Keratinocyte (primary cell): ENCODE data around the gene TRAF7. TPM values are rescaled to one million over a fixed set of nuclear protein-coding genes. Genes with fewer than 3 reads are reported as not detected.

Experiments
- DNase-seq: peaks from one replicate; pipeline ENCODE4 v3.0.0-alpha.2; 2011; ENCODE audit warnings: low read depth, missing footprints, low spot score
- FAIRE-seq: peaks from 2 replicates; lab custom pipeline; 2011; peaks lifted over from hg19 to GRCh38; lab: Jason Lieb, UNC
- H2AFZ ChIP-seq: 2 replicates; pipeline ENCODE4 v1.6.0; 2012; ENCODE audit warnings: low read length, control low read depth, inconsistent platforms; ENCODE audit not compliant: control insufficient read depth
- H3K27ac ChIP-seq: 2 replicates; pipeline ENCODE4 v1.5.1; 2011; ENCODE audit warnings: low read length; ENCODE audit not compliant: control insufficient read depth, insufficient read depth
- H3K27me3 ChIP-seq: 3 replicates; pipeline ENCODE4 v1.6.0; 2011; ENCODE audit warnings: low read length; ENCODE audit not compliant: control insufficient read depth, insufficient read depth; ENCODE audit errors: extremely low read depth
- H3K36me3 ChIP-seq, 2 experiments: 2 replicates in 1 of 2; 3 replicates in 1 of 2; pipeline ENCODE4 v1.5.1; 2011; ENCODE audit warnings: low read length in 2 of 2, mild to moderate bottlenecking in 1 of 2; ENCODE audit not compliant: control insufficient read depth in 2 of 2, insufficient read depth in 2 of 2; ENCODE audit errors: extremely low read depth in 1 of 2
- H3K4me1 ChIP-seq: 3 replicates; pipeline ENCODE4 v1.5.1; 2011; ENCODE audit warnings: low read length; ENCODE audit not compliant: control insufficient read depth, insufficient read depth; ENCODE audit errors: extremely low read depth
- H3K4me2 ChIP-seq: 3 replicates; pipeline ENCODE4 v1.6.0; 2011; ENCODE audit warnings: low read depth, low read length; ENCODE audit not compliant: control insufficient read depth, insufficient read depth; ENCODE audit errors: extremely low read depth
- H3K4me3 ChIP-seq, 3 experiments: fragments of 200-600 bp in 1 of 3; sonication (generic) in 1 of 3; 2 replicates in 2 of 3; 3 replicates in 1 of 3; pipeline ENCODE4 v1.5.1; 2011 to 2016; ENCODE audit warnings: low read length in 3 of 3, mild to moderate bottlenecking in 3 of 3, control low read depth in 2 of 3, inconsistent platforms in 1 of 3, low read depth in 1 of 3, mixed read lengths in 1 of 3, mixed run types in 1 of 3, moderate library complexity in 1 of 3; ENCODE audit not compliant: control insufficient read depth in 2 of 3, insufficient read depth in 2 of 3; ENCODE audit errors: extremely low read depth in 1 of 3
- H3K79me2 ChIP-seq: 2 replicates; pipeline ENCODE4 v1.6.0; 2012; ENCODE audit warnings: low read length; ENCODE audit not compliant: control insufficient read depth, insufficient read depth
- H3K9ac ChIP-seq: 3 replicates; pipeline ENCODE4 v1.6.0; 2011; ENCODE audit warnings: low read length; ENCODE audit not compliant: control insufficient read depth, insufficient read depth; ENCODE audit errors: extremely low read depth
- H3K9me1 ChIP-seq: 3 replicates; pipeline ENCODE4 v1.6.0; 2011; ENCODE audit warnings: low read length; ENCODE audit not compliant: control insufficient read depth, insufficient read depth; ENCODE audit errors: extremely low read depth
- H3K9me3 ChIP-seq: 2 replicates; pipeline ENCODE4 v1.5.1; 2012; ENCODE audit warnings: low read depth, low read length; ENCODE audit not compliant: control insufficient read depth
- H4K20me1 ChIP-seq: 3 replicates; pipeline ENCODE4 v1.6.0; 2011; ENCODE audit warnings: low read length; ENCODE audit not compliant: control insufficient read depth, insufficient read depth; ENCODE audit errors: extremely low read depth
- EZH2 ChIP-seq: IDR thresholded peaks from one replicate; pipeline ENCODE4 v1.6.1; 2012; ENCODE audit warnings: inconsistent platforms, mild to moderate bottlenecking, low read length, moderate library complexity
- dilution Hi-C: fragments of 300-500 bp; cut with MboI; formaldehyde crosslinking; loops from one replicate; pipeline ENCODE4 v1.7.0; 2020; ENCODE audit warnings: low sequenced_read_pairs; ENCODE audit not compliant: extremely low pct_ligation_motif_present
- polyA plus RNA-seq, 5 experiments: library from polyadenylated mRNA; depleted of rRNA in 3 of 5; stranded (reverse) in 3 of 5; stranded (forward) in 1 of 5; unstranded in 1 of 5; fragments of >200 nt; gene quantifications; 1 replicate in 1 of 5; 2 replicates in 3 of 5; 3 replicates in 1 of 5; pipeline versions ENCODE4 v1.2.1 to v1.2.3, GENCODE V29; 2011 to 2012; ENCODE audit warnings: missing spikeins in 2 of 5, low read depth in 1 of 5, low replicate concordance in 1 of 5
- TF ChIP-seq, protein P1 (sequence below), 3 experiments: IDR thresholded peaks in 1 of 3; conservative IDR thresholded peaks in 1 of 3; optimal IDR thresholded peaks in 1 of 3; 2 replicates in 2 of 3; 3 replicates in 1 of 3; pipeline versions ENCODE3 to v1.5.1; 2011; ENCODE audit warnings: low read length in 3 of 3, mild to moderate bottlenecking in 3 of 3, moderate library complexity in 2 of 3, control low read depth in 1 of 3, inconsistent platforms in 1 of 3; ENCODE audit not compliant: insufficient read depth in 2 of 3; ENCODE audit errors: extremely low read depth in 1 of 3

TRAF7 gene
- polyA plus RNA-seq, 1 donor (not counting 4 experiments of a cell fraction or from before 2014, with no cell fraction given) = 38.4 TPM

DNA sequence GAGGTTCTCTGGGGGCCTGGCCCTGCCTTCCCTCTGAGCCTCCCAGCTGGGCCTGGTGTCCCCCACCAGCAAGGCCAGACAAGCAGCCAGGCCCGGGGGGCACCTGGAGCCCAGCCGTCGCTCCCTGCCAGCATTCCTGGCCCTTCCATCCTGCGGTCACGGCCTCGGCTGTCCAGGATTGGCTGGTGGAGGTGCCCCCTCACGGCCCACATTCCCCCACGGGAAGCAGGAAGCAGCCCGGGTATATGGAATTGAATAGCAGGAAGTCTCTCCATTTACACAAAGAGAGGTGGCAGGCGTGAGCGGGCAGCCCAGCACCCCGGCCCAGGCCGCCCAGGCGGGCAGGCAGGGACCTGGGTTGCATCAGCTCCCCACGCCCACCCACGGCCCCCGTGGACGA lies 14.5 kb downstream of the TRAF7 start:
- H4K20me1 ChIP-seq = no peaks in the 10 kb centered on the region
- H3K9me1 ChIP-seq = no peaks in the 10 kb centered on the region
- H3K4me2 ChIP-seq = no peak overlapping the region
- H3K9me3 ChIP-seq = no peaks in the 10 kb centered on the region
- H3K4me3 ChIP-seq = no peak overlapping the region
- DNase-seq (no peak), FAIRE-seq (no peak)
- H3K27ac ChIP-seq = no peak overlapping the region
- H3K79me2 ChIP-seq = peaks cover 10% of the 10 kb centered on the region
- dilution Hi-C loops = no loop called here
- TF ChIP-seq EZH2 = no peak
- TF ChIP-seq, protein P1, sequence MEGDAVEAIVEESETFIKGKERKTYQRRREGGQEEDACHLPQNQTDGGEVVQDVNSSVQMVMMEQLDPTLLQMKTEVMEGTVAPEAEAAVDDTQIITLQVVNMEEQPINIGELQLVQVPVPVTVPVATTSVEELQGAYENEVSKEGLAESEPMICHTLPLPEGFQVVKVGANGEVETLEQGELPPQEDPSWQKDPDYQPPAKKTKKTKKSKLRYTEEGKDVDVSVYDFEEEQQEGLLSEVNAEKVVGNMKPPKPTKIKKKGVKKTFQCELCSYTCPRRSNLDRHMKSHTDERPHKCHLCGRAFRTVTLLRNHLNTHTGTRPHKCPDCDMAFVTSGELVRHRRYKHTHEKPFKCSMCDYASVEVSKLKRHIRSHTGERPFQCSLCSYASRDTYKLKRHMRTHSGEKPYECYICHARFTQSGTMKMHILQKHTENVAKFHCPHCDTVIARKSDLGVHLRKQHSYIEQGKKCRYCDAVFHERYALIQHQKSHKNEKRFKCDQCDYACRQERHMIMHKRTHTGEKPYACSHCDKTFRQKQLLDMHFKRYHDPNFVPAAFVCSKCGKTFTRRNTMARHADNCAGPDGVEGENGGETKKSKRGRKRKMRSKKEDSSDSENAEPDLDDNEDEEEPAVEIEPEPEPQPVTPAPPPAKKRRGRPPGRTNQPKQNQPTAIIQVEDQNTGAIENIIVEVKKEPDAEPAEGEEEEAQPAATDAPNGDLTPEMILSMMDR (optimal IDR thresholded peaks at IDR 0.05 in 1 of 3, IDR thresholded peaks at IDR 0.05 in 1 of 3, conservative IDR thresholded peaks at IDR 0.05 in 1 of 3; ENCODE audit: extremely low read depth in 1 of 3, insufficient read depth in 2 of 3, low read length in 3 of 3) = no peak
- no peak overlapping the region for H2AFZ ChIP-seq
- no peak overlapping the region for H3K9ac ChIP-seq
- peaks cover 34 to 35% of the 10 kb centered on the region in 2 experiments for H3K36me3 ChIP-seq
- no peaks in the 10 kb centered on the region for H3K27me3 ChIP-seq
- H3K4me1 ChIP-seq = no peaks in the 10 kb centered on the region

GRCh38 chr16:2170587-2171435 lies 15.2 kb downstream of the TRAF7 start:
- Histone ChIP-seq H3K27me3 (no peaks in the 10 kb centered on the region), H3K4me1 (no peaks in the 10 kb centered on the region), H3K27ac (no peak overlapping the region), H3K36me3 (peaks cover 38% of the 10 kb centered on the region in 2 experiments), H2AFZ (no peak overlapping the region), H3K9ac (no peak overlapping the region), H3K9me1 (no peaks in the 10 kb centered on the region), H3K9me3 (no peaks in the 10 kb centered on the region), H4K20me1 (no peaks in the 10 kb centered on the region), H3K79me2 (peaks cover 4% of the 10 kb centered on the region), H3K4me2 (no peak overlapping the region), H3K4me3 (no peak overlapping the region)
- dilution Hi-C loops = no loop called here
- FAIRE-seq = no peak
- TF ChIP-seq, protein P1 (optimal IDR thresholded peaks at IDR 0.05 in 1 of 3, IDR thresholded peaks at IDR 0.05 in 1 of 3, conservative IDR thresholded peaks at IDR 0.05 in 1 of 3; ENCODE audit: extremely low read depth in 1 of 3, insufficient read depth in 2 of 3, low read length in 3 of 3) = no peak
- TF ChIP-seq EZH2 = no peak
- DNase-seq = no peak
